HK-2 (cell line): ENCODE data around the gene NRAP.

Source experiments
- DNase-seq: peaks from one replicate; pipeline ENCODE4 v3.0.0-alpha.2; 2018; ENCODE audit not compliant: unreplicated experiment

The NRAP gene

GRCh38 chr10:113663908-113664307 is at the start of gene NRAP:
NRAP (minus strand) TSS chr10:113664041; CDS start chr10:113663882, 159 bp downstream.
- no peak for DNase-seq

GRCh38 chr10:113713640-113713982 is 49.8 kb upstream of the NRAP start:
- no peak for DNase-seq

- DNase-seq: no peak
Observed at GRCh38 chr10:113712755-113713639, 49.2 kb upstream of the NRAP start.

GRCh38 chr10:113712024-113712423 is 48.2 kb upstream of the NRAP start:
- DNase-seq: no peak

- no peak for DNase-seq
Observed at GRCh38 chr10:113711142-113711541, 47.3 kb upstream of the NRAP start.

GRCh38 chr10:113709221-113709838 is 45.5 kb upstream of the NRAP start:
- no peak for DNase-seq

GRCh38 chr10:113708640-113709039 is 44.8 kb upstream of the NRAP start:
- no peak for DNase-seq

GRCh38 chr10:113706623-113707022 is 42.8 kb upstream of the NRAP start:
- DNase-seq: no peak

GRCh38 chr10:113705344-113705652 is 41.5 kb upstream of the NRAP start:
- no peak for DNase-seq

GRCh38 chr10:113704637-113705343 is 40.9 kb upstream of the NRAP start:
- peak; percentile 23 for DNase-seq

GRCh38 chr10:113697595-113697994 is 33.8 kb upstream of the NRAP start:
- DNase-seq: no peak

GRCh38 chr10:113695691-113696090 is 31.9 kb upstream of the NRAP start:
- DNase-seq: no peak

- DNase-seq: no peak
Observed at GRCh38 chr10:113693348-113693747, 29.5 kb upstream of the NRAP start.

GRCh38 chr10:113692271-113692670 is 28.4 kb upstream of the NRAP start:
- DNase-seq: no peak

- DNase-seq: no peak
Observed at GRCh38 chr10:113691381-113691780, 27.5 kb upstream of the NRAP start.

- DNase-seq: no peak
Observed at GRCh38 chr10:113690749-113691148, 26.9 kb upstream of the NRAP start.

GRCh38 chr10:113689574-113689973 is 25.7 kb upstream of the NRAP start:
- no peak for DNase-seq

GRCh38 chr10:113689057-113689456 is 25.2 kb upstream of the NRAP start:
- no peak for DNase-seq

GRCh38 chr10:113687037-113687436 is 23.2 kb upstream of the NRAP start:
- DNase-seq: no peak

GRCh38 chr10:113686028-113686427 is 22.2 kb upstream of the NRAP start:
- DNase-seq: no peak

GRCh38 chr10:113683300-113683699 is 19.5 kb upstream of the NRAP start:
- DNase-seq: no peak

GRCh38 chr10:113681533-113682470 is 18.0 kb upstream of the NRAP start:
- DNase-seq: no peak
